Nephron (organoid): ENCODE measurements around the gene TBC1D23.
"Not testable (repeated sequence)": the region's sequence is repeated elsewhere in the genome, so short reads cannot be mapped to it uniquely, and the experiment has no call there.

Source experiments
- H3K27ac Mint-ChIP-seq, 3 experiments: 2 replicates each; pipeline ENCODE4 v1.8.0; 2020; ENCODE audit warnings: mixed read lengths in 3 of 3, mild to moderate bottlenecking in 2 of 3, moderate library complexity in 1 of 3
- H3K27me3 Mint-ChIP-seq: 2 replicates; pipeline ENCODE4 v1.8.0; 2021; ENCODE audit warnings: low read depth, mild to moderate bottlenecking, moderate library complexity, mixed read lengths
- H3K36me3 Mint-ChIP-seq: 2 replicates; pipeline ENCODE4 v1.8.0; 2020; ENCODE audit warnings: low read depth, mixed read lengths
- H3K4me1 Mint-ChIP-seq: 2 replicates; pipeline ENCODE4 v1.8.0; 2020; ENCODE audit warnings: mixed read lengths
- H3K4me3 Mint-ChIP-seq, 3 experiments: 2 replicates each; pipeline ENCODE4 v1.8.0; 2020; ENCODE audit warnings: mild to moderate bottlenecking in 3 of 3, mixed read lengths in 3 of 3, moderate library complexity in 2 of 3
- H3K9me3 Mint-ChIP-seq: 2 replicates; pipeline ENCODE4 v1.8.0; 2020; ENCODE audit warnings: mixed read lengths
- CTCF ChIP-seq, 3 experiments: fragments of 200-600 bp; sonication (generic); IDR thresholded peaks; one replicate each; pipeline ENCODE4 v1.5.0; 2021; ENCODE audit warnings: antibody characterized with exemption in 3 of 3; ENCODE audit not compliant: unreplicated experiment in 3 of 3

The TBC1D23 gene

GRCh38 chr3:100257586-100257985 lies 3.2 kb upstream of the TBC1D23 start:
- H3K27me3 Mint-ChIP-seq, result no peaks in the 10 kb centered on the region
- H3K9me3 Mint-ChIP-seq, result no peaks in the 10 kb centered on the region
- H3K4me3 Mint-ChIP-seq, result peak overlapping the region in 1 of 3 experiments; percentile 34
- TF ChIP-seq CTCF (IDR thresholded peaks at IDR 0.05; ENCODE audit: unreplicated experiment in 3 of 3), result no peak
- H3K4me1 Mint-ChIP-seq, result peaks cover 61% of the 10 kb centered on the region
- H3K27ac Mint-ChIP-seq, result peak overlapping the region in 2 of 3 experiments; percentile 37 to 38
- H3K36me3 Mint-ChIP-seq, result no peaks in the 10 kb centered on the region

DNA sequence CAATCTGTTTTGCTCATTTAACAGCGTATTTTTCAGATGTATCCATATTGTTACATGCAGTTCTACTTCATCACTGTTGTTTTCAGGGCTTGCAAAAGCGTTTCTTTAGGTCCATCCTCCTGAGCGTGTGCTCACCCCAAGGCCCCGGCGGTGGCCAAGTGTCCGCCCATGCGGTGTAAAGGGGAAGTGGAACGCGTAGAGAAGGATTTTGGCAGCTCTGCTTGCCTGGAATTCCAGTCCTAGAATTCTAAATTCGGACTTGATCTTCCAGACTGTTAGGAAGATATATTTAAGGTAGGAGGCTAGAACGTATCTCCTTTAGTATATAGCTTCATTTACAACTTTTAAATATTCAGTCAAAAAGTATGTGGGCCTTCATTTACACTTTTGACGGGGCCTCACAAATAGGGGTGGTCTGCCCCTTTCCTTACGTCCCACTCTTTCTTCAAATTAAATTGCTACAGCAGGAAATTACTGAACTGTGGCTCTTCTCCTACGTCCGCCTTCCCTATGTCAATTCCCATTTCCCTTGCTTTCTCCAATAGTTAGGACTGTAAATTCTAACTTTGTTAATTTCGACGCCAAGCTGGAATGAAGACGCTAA lies 609 bp upstream of the TBC1D23 start:
- H3K9me3 Mint-ChIP-seq, result no peaks in the 10 kb centered on the region
- H3K4me3 Mint-ChIP-seq, result peak overlapping the region; percentile 91 to 94 (median 92)
- peaks cover 66% of the 10 kb centered on the region for H3K4me1 Mint-ChIP-seq
- peak overlapping the region; percentile 93 to 99 (median 99) for H3K27ac Mint-ChIP-seq
- TF ChIP-seq CTCF (IDR thresholded peaks at IDR 0.05; ENCODE audit: unreplicated experiment in 3 of 3), result peak in 1 of 3 experiments; percentile 24
- no peaks in the 10 kb centered on the region for H3K36me3 Mint-ChIP-seq
- H3K27me3 Mint-ChIP-seq, result no peaks in the 10 kb centered on the region

DNA sequence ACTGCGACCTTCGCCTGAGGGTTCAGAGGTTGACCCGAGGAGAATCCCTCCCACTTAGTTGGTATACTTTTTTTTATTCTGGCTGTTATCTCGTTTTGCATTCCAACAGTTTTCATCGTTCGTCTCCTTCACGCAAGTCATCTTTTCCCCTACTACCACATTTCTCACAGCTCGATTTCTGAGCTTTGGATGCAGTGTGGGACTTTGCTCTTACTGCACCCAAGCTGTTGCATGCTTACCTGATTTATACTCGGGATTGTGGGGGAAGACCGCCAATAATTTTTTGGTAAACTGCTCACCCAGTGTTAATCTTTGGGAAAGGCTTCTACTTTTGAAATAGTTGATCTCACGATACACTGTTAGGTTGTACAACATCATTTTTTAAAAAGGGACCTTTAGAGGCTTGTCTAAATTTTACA lies 702 bp downstream of the TBC1D23 start:
- H3K9me3 Mint-ChIP-seq, result no peaks in the 10 kb centered on the region
- H3K27me3 Mint-ChIP-seq, result no peaks in the 10 kb centered on the region
- peak overlapping the region; percentile 93 to 99 (median 99) for H3K27ac Mint-ChIP-seq
- no peaks in the 10 kb centered on the region for H3K36me3 Mint-ChIP-seq
- no peak for TF ChIP-seq CTCF (IDR thresholded peaks at IDR 0.05; ENCODE audit: unreplicated experiment in 3 of 3)
- peaks cover 61% of the 10 kb centered on the region for H3K4me1 Mint-ChIP-seq
- H3K4me3 Mint-ChIP-seq, result peak overlapping the region; percentile 91 to 94 (median 92)

GRCh38 chr3:100262925-100263324 lies 2.1 kb downstream of the TBC1D23 start:
- H3K27me3 Mint-ChIP-seq, H3K9me3 Mint-ChIP-seq, H3K36me3 Mint-ChIP-seq, H3K27ac Mint-ChIP-seq: not testable (repeated sequence)
- Mint-ChIP-seq H3K4me1 (peaks cover 50% of the 10 kb centered on the region), H3K4me3 (peak overlapping the region; percentile 44 to 71 (median 70))

DNA sequence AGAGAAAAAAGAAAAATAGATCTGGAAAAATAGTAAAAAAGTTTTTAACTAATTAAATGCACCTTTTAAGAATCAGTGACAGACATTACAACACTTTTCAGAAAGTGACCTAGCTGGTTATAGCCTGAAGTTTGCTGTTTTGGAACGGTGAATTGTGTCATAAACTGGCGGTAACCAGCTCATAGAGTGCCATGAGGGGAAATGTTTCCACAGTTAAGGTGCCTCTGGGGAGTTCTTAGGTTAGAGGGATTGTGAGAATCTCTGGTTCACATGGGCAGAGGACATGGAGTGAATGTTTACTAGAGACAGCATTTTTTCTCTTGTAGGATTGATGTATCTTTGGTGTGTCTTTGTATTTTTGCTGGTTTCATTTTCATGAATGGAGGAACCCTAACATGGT lies 2.8 kb downstream of the TBC1D23 start:
- H3K36me3 Mint-ChIP-seq, result no peaks in the 10 kb centered on the region
- peak overlapping the region in 1 of 3 experiments; percentile 30 for H3K27ac Mint-ChIP-seq
- peaks cover 54% of the 10 kb centered on the region for H3K4me1 Mint-ChIP-seq
- TF ChIP-seq CTCF (IDR thresholded peaks at IDR 0.05; ENCODE audit: unreplicated experiment in 3 of 3), result no peak
- peak overlapping the region; percentile 44 to 71 (median 70) for H3K4me3 Mint-ChIP-seq
- H3K27me3 Mint-ChIP-seq, result no peaks in the 10 kb centered on the region
- H3K9me3 Mint-ChIP-seq, result no peaks in the 10 kb centered on the region

DNA sequence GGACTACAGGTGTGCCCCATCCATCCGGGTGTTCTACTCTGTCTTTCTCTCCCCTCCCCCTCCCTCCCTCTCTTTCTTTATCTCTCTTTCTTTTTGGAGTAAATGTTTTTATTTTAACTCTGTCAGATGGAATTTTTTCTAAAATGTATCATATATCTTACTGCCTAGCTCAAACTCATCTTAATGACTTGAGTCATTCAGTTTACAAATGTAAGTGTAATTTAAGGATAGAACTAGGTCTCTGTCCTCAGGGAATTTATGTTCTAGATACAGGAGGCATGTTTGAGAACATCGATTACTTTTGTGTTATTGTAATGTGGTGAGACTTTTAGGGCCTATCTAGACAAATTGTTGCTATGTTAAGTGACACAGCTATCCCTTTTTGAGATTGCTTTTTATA lies 3.5 kb downstream of the TBC1D23 start:
- Mint-ChIP-seq H3K27ac (no peak overlapping the region), H3K9me3 (no peaks in the 10 kb centered on the region), H3K27me3 (no peaks in the 10 kb centered on the region), H3K36me3 (no peaks in the 10 kb centered on the region), H3K4me1 (peaks cover 59% of the 10 kb centered on the region), H3K4me3 (peak overlapping the region; percentile 35 to 73 (median 68))
- TF ChIP-seq CTCF (IDR thresholded peaks at IDR 0.05; ENCODE audit: unreplicated experiment in 3 of 3), result no peak
